Thoracic aorta (tissue), 2 donors: ENCODE measurements around the gene APLP1. TPM values are rescaled to one million over a fixed set of nuclear protein-coding genes. Genes with fewer than 3 reads are reported as not detected.

Experiments
- ATAC-seq: fragments of 150-250 bp; one replicate; pipeline ENCODE4 v1.8.0; 2017; ENCODE audit warnings: low read depth; ENCODE audit not compliant: insufficient number of reproducible peaks, low FRiP score
- DNase-seq: peaks from one replicate; pipeline ENCODE4 v3.0.0-alpha.2; 2020; ENCODE audit warnings: low spot score
- H3K27ac ChIP-seq, 2 donors: fragments of 200-600 bp; sonication (generic); 1 replicate in 1 of 2; 2 replicates in 1 of 2; pipeline ENCODE4 v1.5.1; 2016; ENCODE audit warnings: mild to moderate bottlenecking in 2 of 2, moderate library complexity in 2 of 2
- H3K27me3 ChIP-seq: fragments of 200-600 bp; sonication (generic); replicated peaks from 2 replicates; pipeline ENCODE4 v1.6.0; 2016; ENCODE audit warnings: mild to moderate bottlenecking; ENCODE audit not compliant: insufficient read depth
- H3K36me3 ChIP-seq: fragments of 200-600 bp; sonication (generic); one replicate; pipeline ENCODE4 v1.5.1; 2016
- H3K4me1 ChIP-seq, 2 donors: fragments of 200-600 bp; sonication (generic); 1 replicate in 1 of 2; 2 replicates in 1 of 2; pipeline versions ENCODE4 v1.5.1 to v1.6.0; 2016; ENCODE audit warnings: low read depth in 2 of 2, mild to moderate bottlenecking in 1 of 2; ENCODE audit not compliant: control insufficient read depth in 1 of 2
- H3K4me3 ChIP-seq: fragments of 200-600 bp; sonication (generic); 2 replicates; pipeline ENCODE4 v1.5.1; 2016; ENCODE audit warnings: mild to moderate bottlenecking
- H3K9me3 ChIP-seq: fragments of 200-600 bp; sonication (generic); 2 replicates; pipeline ENCODE4 v1.5.1; 2016
- CTCF ChIP-seq: fragments of 200-600 bp; sonication (generic); IDR thresholded peaks from one replicate; pipeline ENCODE4 v1.5.1; 2019; ENCODE audit warnings: antibody characterized with exemption
- total RNA-seq, 2 donors: library from RNA; depleted of rRNA; stranded (reverse); fragments of >200 nt; gene quantifications; one replicate each; pipeline versions ENCODE4 v1.1.0 to v1.2.3, GENCODE V29; 2016

The APLP1 gene
- total RNA-seq, 2 donors from 2014 or later = 28.1 to 47.2 TPM

DNA sequence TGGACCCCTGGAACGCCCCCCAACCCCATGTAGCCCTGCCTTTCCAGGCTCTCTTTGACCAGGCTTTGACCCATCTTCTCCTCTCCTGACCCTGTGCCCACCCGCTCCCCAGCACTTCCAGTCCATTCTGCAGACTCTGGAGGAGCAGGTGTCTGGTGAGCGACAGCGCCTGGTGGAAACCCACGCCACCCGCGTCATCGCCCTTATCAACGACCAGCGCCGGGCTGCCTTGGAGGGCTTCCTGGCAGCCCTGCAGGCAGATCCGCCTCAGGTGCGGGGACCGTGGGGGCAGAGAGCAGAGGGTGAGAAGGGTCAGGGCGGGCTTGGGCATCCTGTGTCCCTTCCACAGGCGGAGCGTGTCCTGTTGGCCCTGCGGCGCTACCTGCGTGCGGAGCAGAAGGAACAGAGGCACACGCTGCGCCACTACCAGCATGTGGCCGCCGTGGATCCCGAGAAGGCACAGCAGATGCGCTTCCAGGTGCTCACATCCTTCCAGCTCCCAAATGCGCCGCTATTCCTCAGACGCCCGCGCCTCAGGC lies 6.1 kb downstream of the APLP1 start:
- ATAC-seq = no peak
- no peaks in the 10 kb centered on the region for H3K36me3 ChIP-seq
- H3K4me3 ChIP-seq = no peak overlapping the region
- peaks cover 9 to 11% of the 10 kb centered on the region in 2 donors for H3K4me1 ChIP-seq
- no peak for TF ChIP-seq CTCF
- H3K27me3 ChIP-seq = no peaks in the 10 kb centered on the region
- DNase-seq = no peak
- no peaks in the 10 kb centered on the region for H3K9me3 ChIP-seq
- H3K27ac ChIP-seq = no peak overlapping the region

- no peaks in the 10 kb centered on the region for H3K27me3 ChIP-seq
- DNase-seq (no peak), ATAC-seq (no peak)
- no peak for TF ChIP-seq CTCF
- H3K4me1 ChIP-seq = no peaks in the 10 kb centered on the region
- no peak overlapping the region for H3K4me3 ChIP-seq
- no peaks in the 10 kb centered on the region for H3K36me3 ChIP-seq
- no peaks in the 10 kb centered on the region for H3K9me3 ChIP-seq
- H3K27ac ChIP-seq = no peak overlapping the region
Observed at GRCh38 chr19:35879068-35879467, 10.7 kb downstream of the APLP1 start.

DNA sequence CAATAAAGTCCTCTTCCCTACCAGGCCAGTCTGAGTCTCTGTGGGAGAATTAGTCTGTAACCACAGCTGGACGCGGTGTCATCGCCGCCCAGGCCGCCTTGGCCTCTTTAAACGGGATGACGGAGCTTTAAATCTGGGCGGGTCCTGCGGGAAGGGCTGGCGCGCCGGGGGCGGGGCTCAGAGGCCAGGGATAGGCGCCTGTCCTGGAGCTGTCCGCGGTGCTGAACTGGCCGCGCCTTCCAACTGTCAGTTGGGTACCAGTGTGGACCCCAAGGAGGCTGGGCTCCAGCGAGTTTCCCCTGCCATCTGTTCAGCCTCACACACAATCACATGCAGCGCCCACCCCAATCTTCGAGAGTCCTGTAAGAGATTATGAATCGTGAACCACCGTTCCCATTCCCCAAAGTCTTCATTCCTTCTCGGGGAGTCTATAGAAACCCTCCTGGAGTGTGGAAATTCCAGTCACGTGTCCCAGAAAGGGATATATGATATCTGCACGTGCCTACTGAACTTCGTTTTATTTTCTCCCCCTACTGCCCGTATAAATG lies 11.5 kb downstream of the APLP1 start:
- H3K4me3 ChIP-seq = no peak overlapping the region
- no peaks in the 10 kb centered on the region for H3K4me1 ChIP-seq
- no peak for ATAC-seq
- TF ChIP-seq CTCF = no peak
- no peaks in the 10 kb centered on the region for H3K36me3 ChIP-seq
- H3K9me3 ChIP-seq = no peaks in the 10 kb centered on the region
- H3K27me3 ChIP-seq = no peaks in the 10 kb centered on the region
- H3K27ac ChIP-seq = no peak overlapping the region
- DNase-seq = peak; percentile 62

GRCh38 chr19:35882114-35882832 lies 13.9 kb downstream of the APLP1 start:
- Histone ChIP-seq H3K27ac (no peak overlapping the region), H3K4me1 (no peaks in the 10 kb centered on the region), H3K9me3 (no peaks in the 10 kb centered on the region), H3K36me3 (no peaks in the 10 kb centered on the region), H3K4me3 (no peak overlapping the region), H3K27me3 (no peaks in the 10 kb centered on the region)
- peak; percentile 21 for TF ChIP-seq CTCF
- ATAC-seq = peak; percentile 9
- no peak for DNase-seq

DNA sequence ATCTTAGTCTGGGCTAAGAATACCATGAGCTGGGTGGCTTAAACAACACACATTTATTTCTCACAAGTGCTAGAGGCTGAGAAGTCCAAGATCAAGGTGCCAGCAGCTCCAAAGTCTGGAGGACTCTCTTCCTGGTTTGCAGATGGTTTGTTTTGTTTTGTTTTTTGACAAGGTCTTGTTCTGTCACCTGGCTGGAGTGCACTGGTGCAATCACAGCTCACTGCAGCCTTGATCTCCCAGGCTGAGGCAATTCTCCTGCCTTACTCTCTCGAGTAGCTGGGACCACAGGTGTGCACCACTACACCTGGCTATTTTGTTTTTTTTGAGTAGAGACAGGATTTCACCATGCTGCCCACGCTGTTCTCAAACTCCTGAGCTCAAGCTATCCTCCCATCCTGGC lies 15.5 kb downstream of the APLP1 start:
- ATAC-seq (no peak), DNase-seq (no peak)
- Histone ChIP-seq H3K36me3 (peaks cover 10% of the 10 kb centered on the region), H3K9me3 (no peaks in the 10 kb centered on the region), H3K4me1 (no peaks in the 10 kb centered on the region), H3K27ac (no peak overlapping the region), H3K27me3 (no peaks in the 10 kb centered on the region), H3K4me3 (no peak overlapping the region)
- no peak for TF ChIP-seq CTCF
